D341Med (cell line): ENCODE results near the gene IZUMO4.
A peak's percentile ranks its signal among the peaks of the same experiment; 100 is the strongest.

ENCODE experiments used
- DNase-seq: peaks from one replicate; pipeline ENCODE4 v3.0.0; 2012; ENCODE audit warnings: low spot score

Gene IZUMO4

GRCh38 chr19:2059422-2060201, 37.1 kb upstream of the IZUMO4 start:
- no peak for DNase-seq

GRCh38 chr19:2060884-2061494, 35.7 kb upstream of the IZUMO4 start:
- DNase-seq, result no peak

- DNase-seq, result peak; percentile 99
These were observed 35.0 kb upstream of the IZUMO4 start for GRCh38 chr19:2061495-2062388.

GRCh38 chr19:2062389-2062729, 34.4 kb upstream of the IZUMO4 start:
- no peak for DNase-seq

GRCh38 chr19:2062770-2063169, 33.9 kb upstream of the IZUMO4 start:
- no peak for DNase-seq

GRCh38 chr19:2063824-2064223, 32.9 kb upstream of the IZUMO4 start:
- no peak for DNase-seq

- no peak for DNase-seq
These were observed 32.3 kb upstream of the IZUMO4 start for GRCh38 chr19:2064395-2064787.

GRCh38 chr19:2064788-2065524, 31.8 kb upstream of the IZUMO4 start:
- DNase-seq, result no peak

- DNase-seq, result no peak
These were observed 26.3 kb upstream of the IZUMO4 start for GRCh38 chr19:2070436-2070827.

- DNase-seq, result no peak
These were observed 25.6 kb upstream of the IZUMO4 start for GRCh38 chr19:2070986-2071673.

GRCh38 chr19:2072757-2073551, 23.8 kb upstream of the IZUMO4 start:
- DNase-seq, result no peak

- no peak for DNase-seq
These were observed 20.2 kb upstream of the IZUMO4 start for GRCh38 chr19:2076526-2076944.

GRCh38 chr19:2077398-2077797, 19.3 kb upstream of the IZUMO4 start:
- DNase-seq, result no peak

GRCh38 chr19:2077833-2078619, 18.7 kb upstream of the IZUMO4 start:
- no peak for DNase-seq

GRCh38 chr19:2079076-2079864, 17.4 kb upstream of the IZUMO4 start:
- no peak for DNase-seq

- DNase-seq, result no peak
These were observed 16.8 kb upstream of the IZUMO4 start for GRCh38 chr19:2079865-2080301.

GRCh38 chr19:2080336-2080988, 16.3 kb upstream of the IZUMO4 start:
- no peak for DNase-seq
